GM18861 (cell line): ENCODE measurements around the gene IRF4.
A peak's percentile ranks its signal among the peaks of the same experiment; 100 is the strongest.
"Not testable (repeated sequence)": the region's sequence is repeated elsewhere in the genome, so short reads cannot be mapped to it uniquely, and the experiment has no call there.

Experiments used
- ATAC-seq: cut with Tn5 transposase; IDR thresholded peaks from one replicate; pipeline ENCODE4 v1.9.1; 2021; ENCODE audit not compliant: unreplicated experiment

The IRF4 gene

DNA sequence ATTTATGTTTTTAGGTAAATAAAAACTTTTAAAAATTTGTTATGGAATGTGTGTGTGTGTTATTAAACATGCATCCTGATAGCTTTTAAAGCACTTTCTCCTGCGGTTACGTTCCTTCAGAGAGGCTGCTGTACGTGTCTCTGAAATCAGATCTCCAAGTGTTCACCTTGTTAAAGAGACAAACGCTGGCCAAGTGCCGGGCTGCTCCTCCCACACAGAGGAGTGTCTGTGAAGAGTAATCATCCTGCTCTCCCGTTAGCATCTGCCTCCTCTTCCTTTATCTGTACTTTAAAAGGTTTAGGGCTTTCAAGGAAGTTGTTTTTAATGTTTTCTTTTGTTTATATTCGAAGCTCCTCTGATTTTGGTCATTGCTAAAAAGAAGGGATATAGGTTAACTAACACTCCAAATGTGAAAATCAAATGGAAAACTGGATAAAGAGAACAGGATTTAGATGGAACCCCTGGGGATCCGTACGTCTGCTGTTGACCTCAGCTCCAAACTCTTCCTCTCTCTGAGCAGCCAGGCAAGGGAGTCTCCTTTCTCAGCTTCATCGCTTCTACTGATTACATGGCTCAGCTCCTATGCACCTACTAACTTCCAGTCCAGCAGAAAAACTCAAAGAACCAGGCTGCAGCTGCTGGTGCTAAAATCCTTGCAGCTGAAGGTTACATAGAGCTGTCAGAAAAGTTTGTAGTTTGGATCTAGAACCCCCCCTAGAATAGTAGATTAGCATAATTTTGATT, 20.0 kb downstream of the IRF4 start:
- no peak for ATAC-seq

DNA sequence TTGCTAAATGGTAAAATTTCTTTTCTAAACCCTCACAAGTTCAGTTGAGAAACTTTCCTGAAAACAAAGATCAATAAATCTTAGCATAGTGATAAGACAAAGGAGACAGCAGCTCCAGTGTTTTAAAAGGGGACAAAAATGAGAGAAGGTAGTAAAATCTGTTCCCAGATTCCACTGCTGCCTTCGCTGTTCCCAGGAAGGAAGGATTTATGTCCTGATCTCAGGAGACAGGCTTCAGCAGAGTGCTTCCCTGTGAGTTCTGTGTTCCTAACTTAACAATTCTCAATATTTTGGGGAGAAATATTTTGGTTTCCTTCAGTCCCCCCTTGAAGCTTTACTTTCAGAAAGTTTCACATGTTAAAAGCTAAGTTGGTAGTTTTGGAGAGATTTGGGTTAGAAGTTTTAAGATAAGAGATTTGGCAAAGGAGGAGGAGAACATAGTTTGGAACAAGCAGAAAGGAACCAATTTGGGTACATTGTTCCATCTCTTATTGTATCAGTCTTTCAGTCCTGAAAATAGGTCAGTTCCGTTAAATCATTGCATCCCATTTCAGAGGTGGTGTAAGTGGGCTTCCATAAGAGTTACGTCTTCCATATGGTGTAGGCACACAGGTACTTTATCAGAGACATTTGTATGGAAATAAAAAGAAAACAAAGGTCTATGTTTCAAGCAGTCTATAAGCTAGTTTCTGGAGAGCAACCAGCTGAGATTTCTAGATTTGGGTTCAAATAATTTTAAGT, 20.8 kb downstream of the IRF4 start:
- ATAC-seq = no peak

DNA sequence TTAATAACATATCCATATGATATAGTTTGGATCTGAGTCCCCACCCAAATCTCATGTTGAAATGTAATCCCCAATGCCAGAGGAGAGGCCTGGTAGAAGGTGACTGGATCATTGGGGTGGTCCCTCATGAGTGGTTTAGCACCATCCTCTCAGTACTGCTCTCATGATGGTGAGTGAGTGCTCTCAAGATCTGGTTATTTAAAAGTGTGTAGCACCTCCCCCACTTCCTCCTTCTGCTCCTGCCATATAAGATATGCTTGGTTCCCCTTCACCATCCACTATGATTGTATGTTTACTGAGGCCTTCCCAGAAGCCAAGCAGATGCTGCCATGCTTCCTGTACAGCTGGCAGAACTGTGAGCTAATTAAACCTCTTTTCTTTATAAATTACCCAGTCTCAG, 22.9 kb downstream of the IRF4 start:
- no peak for ATAC-seq

DNA sequence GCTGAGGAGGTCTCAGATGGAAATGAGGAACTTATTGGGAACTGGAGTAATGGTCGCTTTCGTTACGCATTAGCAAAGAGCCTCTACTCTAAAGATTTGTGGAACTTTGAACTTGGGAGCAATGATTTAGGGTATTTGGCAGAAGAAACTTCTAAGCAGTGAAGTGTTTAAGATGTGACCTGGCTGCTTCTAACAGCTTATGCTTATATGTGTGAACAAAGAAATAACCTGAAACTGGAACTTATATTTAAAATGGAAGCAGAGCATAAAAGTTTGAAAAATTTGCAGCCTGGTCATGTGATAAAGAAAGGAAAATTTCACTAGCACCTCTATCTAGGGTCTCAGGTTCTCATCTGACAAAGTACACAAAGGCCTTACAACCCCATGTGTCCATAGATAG, 23.5 kb downstream of the IRF4 start:
- no peak for ATAC-seq

DNA sequence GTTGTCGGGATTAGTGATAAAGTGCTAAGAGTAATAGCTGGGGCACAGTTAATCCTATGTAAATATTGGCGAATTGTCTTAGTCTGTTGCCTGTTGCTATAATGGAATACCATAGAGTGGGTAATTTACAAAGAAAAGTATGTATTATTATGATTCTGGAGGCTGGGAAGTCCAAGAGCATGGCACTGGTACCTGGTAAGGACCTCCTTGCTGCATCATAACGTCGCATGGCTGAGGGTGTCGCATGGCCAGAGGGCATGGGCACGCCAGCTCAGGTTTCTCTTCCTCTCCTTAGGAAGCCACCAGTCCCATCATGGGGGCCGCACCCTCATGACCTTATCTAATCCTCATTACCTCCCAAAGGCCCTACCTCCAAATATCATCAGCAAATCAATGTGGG, 29.7 kb downstream of the IRF4 start:
- ATAC-seq = no peak

DNA sequence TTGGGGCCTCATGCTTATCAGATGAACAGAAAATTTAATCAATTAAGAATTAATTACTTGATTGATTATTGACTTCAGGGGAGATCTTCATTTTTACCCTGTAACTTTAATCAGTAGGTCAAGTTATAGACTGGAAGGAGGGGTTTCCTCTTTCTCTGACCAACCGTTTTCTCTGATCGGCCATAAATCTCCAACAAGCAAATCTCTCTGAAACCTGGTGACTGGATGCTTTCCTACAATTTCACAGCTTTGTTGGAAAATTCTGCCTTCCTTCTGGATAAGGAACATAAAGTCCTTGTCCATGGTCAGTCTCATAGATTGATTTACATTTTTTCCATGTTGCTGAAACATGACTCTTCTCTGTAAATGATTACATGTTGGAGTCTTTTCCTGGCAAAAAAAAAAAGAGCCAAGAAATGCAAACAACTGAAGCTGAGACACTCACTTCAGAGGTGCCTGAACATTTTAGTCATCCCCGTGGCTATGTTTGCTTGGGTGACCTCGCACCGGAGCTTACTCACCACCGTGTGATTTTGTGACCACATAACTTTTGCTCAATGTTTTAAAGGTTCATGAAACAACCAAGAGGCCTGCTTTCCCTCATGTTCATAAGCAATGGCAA, 31.0 kb downstream of the IRF4 start:
- peak; percentile 85 for ATAC-seq

DNA sequence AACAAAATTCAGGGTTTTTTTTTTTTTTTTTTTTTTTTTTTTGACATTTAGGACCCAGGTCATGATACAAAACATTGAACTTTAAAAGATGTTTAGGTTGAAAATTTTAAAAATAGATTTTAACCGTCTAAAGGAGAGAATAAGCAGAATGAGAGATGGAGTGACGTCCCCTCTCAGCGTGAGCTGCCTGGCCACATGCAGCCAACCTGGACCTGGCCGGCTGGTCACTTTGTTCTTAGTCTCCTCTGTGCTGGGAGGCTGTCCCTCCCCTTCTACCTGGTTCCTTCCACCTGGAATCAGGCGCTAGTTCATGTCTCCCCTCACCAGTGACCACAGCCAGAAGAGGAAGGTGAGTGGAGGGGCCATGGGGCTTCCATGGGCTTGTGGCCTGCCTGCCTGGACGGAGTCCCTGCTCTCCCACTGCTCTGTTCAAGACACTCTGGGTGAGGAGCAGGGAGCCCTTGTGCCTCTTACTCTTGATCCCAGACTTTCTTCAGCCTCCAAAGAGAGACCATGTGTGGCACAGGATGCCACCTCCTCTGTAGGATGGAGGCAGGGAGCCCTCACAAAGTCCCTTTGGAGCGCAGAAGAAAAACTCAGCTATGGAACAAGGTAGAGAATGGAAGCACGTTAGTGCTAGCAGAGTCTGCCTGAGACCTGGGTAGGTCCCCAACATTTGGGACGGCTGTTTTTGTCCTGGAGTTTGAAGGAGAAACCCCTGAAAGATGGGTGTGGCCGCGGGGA, 31.7 kb downstream of the IRF4 start:
- ATAC-seq = no peak

DNA sequence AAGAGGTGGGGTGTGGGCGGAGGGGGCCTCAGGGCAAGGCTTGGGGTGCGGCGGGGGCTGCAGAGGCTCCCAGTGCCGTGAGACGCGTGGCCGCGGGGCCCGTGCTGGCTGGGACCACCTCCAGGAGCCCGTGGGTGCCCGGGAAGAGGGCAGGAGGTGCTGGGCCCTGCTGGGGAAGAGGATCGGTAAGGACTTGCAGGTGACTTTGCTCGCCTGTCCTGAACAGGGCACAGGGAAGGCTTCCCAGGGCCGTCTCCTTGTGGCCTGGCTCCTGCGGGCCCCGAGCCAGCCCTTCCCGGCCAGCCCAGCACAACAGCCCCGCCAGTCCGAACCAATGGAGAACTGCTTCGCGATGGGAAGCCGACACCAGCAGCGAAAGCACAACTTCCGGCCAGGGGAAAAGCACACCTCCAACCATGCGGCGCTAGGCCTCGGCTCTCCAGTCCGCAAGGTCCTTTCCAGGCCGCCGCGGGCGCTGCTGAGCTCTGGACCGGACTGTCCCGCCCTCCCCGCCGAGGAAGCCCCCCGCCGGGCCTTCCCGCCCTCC, 32.3 kb downstream of the IRF4 start:
- ATAC-seq = no peak

DNA sequence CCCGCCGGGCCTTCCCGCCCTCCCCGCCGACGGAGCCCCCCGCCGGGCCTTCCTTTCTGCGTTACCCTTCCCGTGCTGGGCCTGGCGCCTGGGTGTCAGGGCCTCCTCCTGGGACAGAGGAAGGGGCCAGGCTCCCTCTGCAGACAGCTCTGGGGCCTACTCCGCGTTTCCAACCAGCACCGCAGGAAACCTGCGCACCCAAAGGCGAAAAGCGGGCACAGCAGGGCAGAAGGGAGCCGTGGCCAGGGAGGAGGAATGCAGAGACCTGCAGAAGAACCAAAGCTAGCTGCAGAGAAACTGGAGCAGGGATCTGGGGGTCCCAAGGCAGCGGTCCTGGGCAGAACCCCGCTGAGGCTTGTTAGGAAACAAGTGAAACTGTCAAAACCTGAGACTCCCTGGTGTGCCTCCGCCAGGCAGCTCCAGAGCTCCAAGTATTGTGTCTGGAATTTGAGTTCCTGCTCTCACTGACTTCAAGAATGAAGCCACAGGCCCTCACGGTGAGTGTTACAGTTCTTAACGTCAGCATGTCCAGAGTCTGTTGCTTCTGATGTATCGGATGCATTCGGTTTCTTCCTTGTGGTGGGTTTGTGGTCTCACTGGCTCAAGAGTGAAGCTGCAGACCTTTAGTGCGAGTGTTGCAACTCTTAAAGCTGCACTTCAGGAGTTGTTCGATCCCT, 33.3 kb downstream of the IRF4 start:
- ATAC-seq = no peak

DNA sequence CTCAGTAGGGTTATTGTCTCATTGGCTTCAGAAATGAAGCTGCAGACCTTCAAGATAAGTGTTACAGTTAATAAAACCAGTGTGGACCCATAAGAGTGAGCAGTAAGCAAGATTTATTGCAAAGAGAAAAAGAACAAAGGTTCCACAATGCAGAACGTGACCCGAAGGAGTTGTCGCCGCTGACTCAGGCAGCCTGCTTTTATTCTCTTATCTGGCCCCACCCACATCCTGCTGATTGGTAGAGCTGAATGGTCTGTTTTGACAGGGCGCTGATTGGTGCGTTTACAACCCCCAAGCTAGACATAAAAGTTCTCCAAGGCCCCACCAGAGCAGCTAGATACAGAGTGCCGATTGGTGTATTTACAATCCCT, 33.9 kb downstream of the IRF4 start:
- not testable (repeated sequence) for ATAC-seq

DNA sequence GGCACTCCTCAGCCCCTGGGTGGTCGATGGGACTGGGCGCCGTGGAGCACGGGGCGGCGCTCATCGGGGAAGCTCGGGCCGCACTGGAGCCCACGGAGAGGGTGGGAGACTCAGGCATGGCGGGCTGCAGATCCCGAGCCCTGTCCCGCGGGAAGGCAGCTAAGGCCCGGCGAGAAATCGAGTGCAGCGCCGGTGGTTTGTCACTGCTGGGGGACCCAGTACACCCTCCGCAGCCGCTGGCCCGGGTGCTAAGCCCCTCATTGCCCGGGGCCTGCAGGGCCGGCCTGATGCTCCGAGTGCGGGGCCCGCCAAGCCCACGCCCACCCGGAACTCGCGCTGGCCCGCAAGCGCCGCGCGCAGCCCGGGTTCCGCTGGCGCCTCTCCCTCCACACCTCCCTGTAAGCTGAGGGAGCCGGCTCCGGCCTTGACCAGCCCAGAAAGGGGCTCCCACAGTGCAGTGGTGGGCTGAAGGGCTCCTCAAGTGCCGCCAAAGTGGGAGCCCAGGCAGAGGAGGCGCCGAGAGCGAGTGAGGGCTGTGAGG, 34.7 kb downstream of the IRF4 start:
- ATAC-seq = not testable (repeated sequence)

DNA sequence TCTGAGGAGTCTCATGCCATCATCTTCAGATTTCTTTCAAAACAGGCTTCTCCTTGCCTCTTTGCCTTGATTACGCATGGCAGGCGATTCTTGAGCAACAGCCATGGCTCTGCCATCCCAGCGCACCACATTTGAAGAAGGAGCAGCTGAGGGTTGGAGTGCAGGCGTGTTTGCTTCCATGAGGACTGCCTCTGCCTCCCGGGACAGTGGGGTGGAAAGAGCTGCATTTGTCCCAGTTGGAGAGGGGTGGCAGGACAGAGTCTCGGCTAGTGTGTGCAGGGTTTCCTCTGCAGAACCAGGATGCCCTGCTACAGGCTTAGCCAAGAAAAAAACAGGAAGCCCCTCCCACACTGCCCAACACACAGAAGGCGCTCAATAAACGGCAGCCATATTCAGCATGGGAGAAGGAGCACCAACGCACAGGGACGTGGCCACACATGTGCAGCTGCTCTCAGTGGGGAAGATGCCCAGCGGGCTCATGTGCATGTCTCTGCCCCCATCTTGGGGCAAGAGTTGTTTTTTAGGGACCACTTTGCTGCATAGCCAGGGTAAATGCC, 36.6 kb downstream of the IRF4 start:
- no peak for ATAC-seq

DNA sequence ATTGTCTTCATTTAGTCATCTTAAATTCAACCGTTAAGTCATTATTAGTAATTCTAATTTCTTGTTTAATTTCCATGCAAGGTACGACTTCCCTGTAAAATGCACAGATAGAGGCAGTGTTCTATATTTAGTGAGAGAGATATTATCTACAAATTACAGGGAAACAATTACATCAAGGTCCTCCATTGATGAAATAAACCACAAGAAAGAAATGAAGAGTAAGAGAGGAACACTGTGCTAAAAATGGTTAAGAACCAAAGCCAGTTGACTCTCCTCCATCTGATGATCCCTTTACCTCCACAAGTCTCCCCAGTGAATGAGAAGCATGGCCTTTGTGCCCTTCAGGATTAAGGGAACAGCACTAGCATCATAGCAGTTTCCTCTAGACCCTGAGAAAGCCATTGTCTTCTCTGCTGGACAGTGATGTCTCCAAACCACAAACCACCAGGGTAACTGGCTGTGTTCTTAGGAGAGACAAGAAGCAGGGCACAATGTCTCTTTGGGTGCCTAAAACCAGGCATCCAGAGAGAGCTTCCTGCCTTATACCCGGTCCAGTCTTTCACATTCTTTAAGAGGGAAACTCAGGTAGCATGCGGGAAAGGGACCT, 38.1 kb downstream of the IRF4 start:
- ATAC-seq = no peak

DNA sequence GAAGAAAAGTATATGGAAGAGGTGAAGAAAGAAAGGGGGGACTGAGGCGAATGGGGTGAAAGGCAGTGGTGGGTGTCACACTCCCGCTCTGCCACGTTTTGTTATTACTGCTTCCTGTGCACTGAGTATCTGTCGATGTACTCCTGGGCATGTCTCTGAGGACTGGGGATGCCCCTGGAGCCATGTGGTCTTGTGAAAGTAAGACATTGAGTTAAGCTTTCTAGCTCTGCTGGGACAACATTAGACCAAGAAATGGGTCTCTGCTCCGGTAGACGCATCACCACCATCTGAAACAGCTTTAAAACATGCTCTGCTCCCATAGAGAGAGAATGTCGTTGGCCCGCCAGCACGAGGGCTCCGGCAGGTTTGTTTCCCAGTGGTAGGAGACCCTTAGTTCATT, 40.0 kb downstream of the IRF4 start:
- peak; percentile 47 for ATAC-seq

DNA sequence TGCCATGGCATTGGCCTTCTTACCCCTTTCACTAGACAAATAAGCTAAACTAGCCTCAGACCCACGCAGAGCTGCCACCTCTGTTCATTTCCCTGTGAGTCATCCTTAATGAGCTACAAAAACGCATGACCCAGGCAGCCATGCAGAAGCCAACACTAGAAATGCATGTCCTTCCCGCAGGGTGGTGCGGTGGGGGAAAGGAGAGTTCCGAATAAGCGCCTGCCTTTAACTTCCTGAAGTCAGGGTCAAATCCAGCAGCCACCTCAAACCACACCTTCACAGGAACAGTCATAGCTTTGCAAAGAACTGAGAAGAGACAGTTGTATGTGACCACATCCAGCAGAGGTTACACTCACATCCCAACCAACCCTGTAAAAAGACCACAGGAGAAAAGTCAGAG, 40.4 kb downstream of the IRF4 start:
- ATAC-seq = no peak

DNA sequence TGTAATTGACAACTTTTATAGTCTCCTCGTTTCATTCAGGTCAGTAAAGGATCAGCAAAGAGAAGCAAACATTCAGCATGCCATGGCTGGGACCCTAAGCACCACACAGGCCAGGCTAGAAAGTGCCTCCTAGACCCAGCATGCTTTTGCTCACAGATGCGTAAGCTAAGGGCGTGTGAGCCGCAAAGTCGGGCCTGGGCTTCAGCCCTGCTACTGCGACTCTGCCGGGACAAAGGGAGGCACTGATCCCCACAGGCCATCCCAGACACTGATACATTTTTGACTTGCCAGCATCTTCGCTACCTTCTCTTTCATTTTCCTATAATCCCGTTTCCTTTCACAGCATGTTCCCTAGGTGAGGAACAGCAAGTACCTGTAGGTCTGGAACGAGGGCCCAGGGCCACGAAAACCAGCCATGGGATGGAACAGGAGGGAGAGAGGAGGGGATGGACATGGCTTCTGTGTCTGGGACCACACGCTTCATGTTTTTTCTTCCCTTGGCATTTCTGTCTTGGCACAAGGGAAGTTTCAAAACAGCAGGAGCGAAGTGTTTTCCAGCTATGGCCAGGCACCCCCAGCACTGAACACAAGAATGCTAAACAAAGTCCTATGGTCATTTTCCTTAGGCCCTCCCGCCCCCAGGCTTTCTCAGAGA, 42.6 kb downstream of the IRF4 start:
- ATAC-seq = no peak

DNA sequence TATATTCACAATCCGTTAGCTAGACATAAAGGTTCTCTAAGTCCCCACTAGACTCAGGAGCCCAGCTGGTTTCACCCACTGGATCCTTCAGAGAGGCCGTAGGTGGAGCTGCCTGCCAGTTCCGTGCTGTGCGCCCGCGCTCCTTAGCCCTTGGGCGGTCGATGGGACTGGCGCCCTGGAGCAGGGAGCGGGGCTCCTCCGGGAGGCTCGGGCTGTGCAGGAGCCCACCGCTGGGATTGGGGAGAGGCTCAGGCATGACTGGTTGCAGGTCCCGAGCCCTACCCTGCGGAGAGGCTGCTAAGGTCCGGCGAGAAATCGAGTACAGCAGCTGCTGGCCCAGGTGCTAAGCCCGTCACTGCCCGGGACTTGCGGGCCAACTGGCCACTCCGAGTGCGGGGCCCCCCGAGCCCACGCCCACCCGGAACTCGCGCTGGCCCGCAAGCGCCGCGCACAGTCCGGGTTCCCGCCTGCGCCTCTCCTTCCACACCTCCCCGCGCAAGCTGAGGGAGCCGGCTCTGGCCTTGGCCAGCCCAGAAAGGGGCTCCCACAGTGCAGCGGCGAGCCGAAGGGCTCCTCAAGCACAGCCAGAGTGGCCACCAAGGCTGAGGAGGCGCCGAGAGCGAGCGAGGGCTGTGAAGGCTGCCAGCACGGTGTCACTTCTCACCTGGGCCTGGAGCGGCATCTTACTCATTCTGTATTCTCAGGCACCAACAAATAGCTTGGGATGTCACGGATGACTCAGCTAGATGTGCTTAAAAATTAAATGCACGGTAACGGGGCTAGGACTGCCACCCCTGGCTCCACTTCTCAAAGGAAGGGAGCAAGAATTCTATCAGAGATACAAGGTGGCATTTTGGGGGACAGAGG, 44.1 kb downstream of the IRF4 start:
- ATAC-seq = no peak

DNA sequence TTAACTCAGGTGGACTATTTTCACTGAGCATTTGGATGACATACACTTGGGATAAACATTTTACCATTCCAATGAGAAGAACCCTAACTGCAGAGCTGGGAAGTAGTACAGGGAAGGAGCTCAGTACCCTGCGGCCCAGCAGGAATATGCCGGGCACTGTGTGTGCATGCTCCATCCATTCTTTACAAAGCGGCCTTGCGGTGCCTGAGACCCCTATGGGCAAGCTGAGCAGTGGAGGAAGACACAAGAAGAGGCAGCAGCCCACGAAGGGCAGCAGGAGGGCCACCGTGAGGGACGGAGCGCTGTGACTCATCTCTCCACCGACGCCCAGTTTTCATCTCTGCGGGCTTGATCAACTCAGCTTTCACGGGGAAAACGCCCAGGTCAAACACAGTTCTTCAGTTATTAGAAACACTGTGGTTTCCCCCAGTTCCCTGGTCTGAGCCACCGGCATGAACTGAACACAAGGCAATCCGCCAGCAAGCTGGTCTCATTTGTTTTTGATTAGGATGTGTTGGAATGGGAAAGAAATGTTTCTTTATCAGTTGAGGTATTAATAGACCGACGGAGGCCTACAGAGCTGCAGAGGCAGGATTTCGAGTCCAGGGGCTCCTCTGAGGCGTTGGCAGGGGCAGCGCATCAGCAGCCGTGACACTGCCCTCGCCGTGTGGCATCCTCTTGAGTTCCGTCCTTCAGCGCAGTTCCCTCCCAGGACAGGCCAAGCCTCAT, 44.9 kb downstream of the IRF4 start:
- no peak for ATAC-seq
